Stomach (tissue), 4 donors: ENCODE data around the gene ISG20.

Experiments
- POLR2A ChIP-seq, 4 donors: fragments of 450-650 bp; IDR thresholded peaks; one replicate each; pipeline ENCODE4 v1.6.1; 2016; ENCODE audit warnings: antibody characterized with exemption in 4 of 4, control low read depth in 2 of 4, mild to moderate bottlenecking in 1 of 4, moderate library complexity in 1 of 4
- POLR2AphosphoS5 ChIP-seq, 3 donors: sonication (generic); formaldehyde crosslinking; IDR thresholded peaks; one replicate each; pipeline ENCODE4 v1.6.1; 2016; ENCODE audit warnings: antibody characterized with exemption in 3 of 3
- TF ChIP-seq, protein P1 (sequence below), 7 experiments: fragments of 450-650 bp in 4 of 7; fragments of 200-600 bp in 3 of 7; sonication (generic) in 3 of 7; IDR thresholded peaks; one replicate each; pipeline ENCODE4 v1.5.1; 2016 to 2019; ENCODE audit warnings: antibody characterized with exemption in 7 of 7, control low read depth in 2 of 7, mild to moderate bottlenecking in 1 of 7

DNA sequence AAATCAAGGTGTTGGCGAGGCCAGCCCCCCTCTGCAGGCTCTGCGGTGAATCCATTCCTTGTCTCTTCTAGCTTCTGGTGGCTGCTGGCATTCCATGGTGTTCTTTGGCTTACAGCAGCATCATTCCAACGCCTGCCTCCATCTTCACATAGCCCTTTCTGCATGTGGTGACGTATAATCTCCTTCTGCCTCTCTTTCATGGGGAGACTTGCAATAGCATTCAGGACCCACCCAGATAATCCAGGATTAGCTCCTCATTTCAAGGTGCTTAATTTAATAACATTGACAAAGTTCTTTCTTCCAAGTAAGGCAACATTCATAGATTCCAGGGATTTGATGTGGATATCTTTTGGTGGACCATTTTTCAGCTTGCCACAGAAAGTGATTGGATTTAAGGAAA, 35.8 kb downstream of the ISG20 start:
- TF ChIP-seq, protein P1, sequence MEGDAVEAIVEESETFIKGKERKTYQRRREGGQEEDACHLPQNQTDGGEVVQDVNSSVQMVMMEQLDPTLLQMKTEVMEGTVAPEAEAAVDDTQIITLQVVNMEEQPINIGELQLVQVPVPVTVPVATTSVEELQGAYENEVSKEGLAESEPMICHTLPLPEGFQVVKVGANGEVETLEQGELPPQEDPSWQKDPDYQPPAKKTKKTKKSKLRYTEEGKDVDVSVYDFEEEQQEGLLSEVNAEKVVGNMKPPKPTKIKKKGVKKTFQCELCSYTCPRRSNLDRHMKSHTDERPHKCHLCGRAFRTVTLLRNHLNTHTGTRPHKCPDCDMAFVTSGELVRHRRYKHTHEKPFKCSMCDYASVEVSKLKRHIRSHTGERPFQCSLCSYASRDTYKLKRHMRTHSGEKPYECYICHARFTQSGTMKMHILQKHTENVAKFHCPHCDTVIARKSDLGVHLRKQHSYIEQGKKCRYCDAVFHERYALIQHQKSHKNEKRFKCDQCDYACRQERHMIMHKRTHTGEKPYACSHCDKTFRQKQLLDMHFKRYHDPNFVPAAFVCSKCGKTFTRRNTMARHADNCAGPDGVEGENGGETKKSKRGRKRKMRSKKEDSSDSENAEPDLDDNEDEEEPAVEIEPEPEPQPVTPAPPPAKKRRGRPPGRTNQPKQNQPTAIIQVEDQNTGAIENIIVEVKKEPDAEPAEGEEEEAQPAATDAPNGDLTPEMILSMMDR (IDR thresholded peaks at IDR 0.05): no peak
- no peak for TF ChIP-seq POLR2A (IDR thresholded peaks at IDR 0.05)
- TF ChIP-seq POLR2AphosphoS5 (IDR thresholded peaks at IDR 0.05): no peak
